Measurements from ENCODE around the gene TNS2. TPM values are rescaled to one million over a fixed set of nuclear protein-coding genes. Genes with fewer than 3 reads are reported as not detected.

Gene TNS2
- total and polyA plus RNA-seq, 4 donors, result 56.7 to 182 (median 105) TPM

- TF ChIP-seq CTCF (IDR thresholded peaks at IDR 0.05; ENCODE audit: control extremely low read depth, extremely low read depth), result no peak
- Histone ChIP-seq H3K9ac (ENCODE audit: insufficient read depth in 1 of 2, low read length in 2 of 2) (peak overlapping the region in 1 of 2 donors; percentile 5), H3K4me1 (ENCODE audit: control insufficient read depth in 5 of 5, insufficient read depth in 5 of 5, low read length in 5 of 5) (peaks cover 8 to 38% (median 26%) of the 10 kb centered on the region in 5 donors), H3K4me3 (no peak overlapping the region), H3K27ac (ENCODE audit: low read depth in 1 of 2, low read length in 1 of 2) (peak overlapping the region in 1 of 2 donors; percentile 49), H3K9me3 (ENCODE audit: control insufficient read depth in 4 of 4, insufficient read depth in 3 of 4, low read length in 3 of 4) (no peaks in the 10 kb centered on the region), H3K27me3 (ENCODE audit: control insufficient read depth in 3 of 3, insufficient read depth in 3 of 3, low read length in 2 of 3) (no peaks in the 10 kb centered on the region), H3K36me3 (ENCODE audit: control insufficient read depth in 4 of 4, insufficient read depth in 4 of 4, low read length in 4 of 4) (peaks cover 7 to 30% (median 20%) of the 10 kb centered on the region in 4 donors)
- 95 to 97% methylated on average over 3 of the region's 3 CpGs for WGBS, 2 donors
- no peak for ATAC-seq (ENCODE audit: insufficient read depth, low FRiP score)
- DNase-seq, result no peak
Measured at GRCh38 chr12:53076461-53076860, 26.6 kb downstream of the TNS2 start.

- 66 to 92% methylated on average over 8 of the region's 8 CpGs for WGBS, 2 donors
- DNase-seq, result peak in 2 of 3 donors; percentile 60 to 69
- H3K36me3 ChIP-seq (ENCODE audit: control insufficient read depth in 4 of 4, insufficient read depth in 4 of 4, low read length in 4 of 4), result peaks cover 7 to 30% (median 20%) of the 10 kb centered on the region in 4 donors
- H3K27me3 ChIP-seq (ENCODE audit: control insufficient read depth in 3 of 3, insufficient read depth in 3 of 3, low read length in 2 of 3), result no peaks in the 10 kb centered on the region
- no peaks in the 10 kb centered on the region for H3K9me3 ChIP-seq (ENCODE audit: control insufficient read depth in 4 of 4, insufficient read depth in 3 of 4, low read length in 3 of 4)
- no peak for ATAC-seq (ENCODE audit: insufficient read depth, low FRiP score)
- H3K4me1 ChIP-seq (ENCODE audit: control insufficient read depth in 5 of 5, insufficient read depth in 5 of 5, low read length in 5 of 5), result peaks cover 4 to 32% (median 22%) of the 10 kb centered on the region in 5 donors
- H3K4me3 ChIP-seq, result no peak overlapping the region
- peak overlapping the region in 1 of 2 donors; percentile 54 for H3K27ac ChIP-seq (ENCODE audit: low read depth in 1 of 2, low read length in 1 of 2)
- no peak overlapping the region for H3K9ac ChIP-seq (ENCODE audit: insufficient read depth in 1 of 2, low read length in 2 of 2)
- TF ChIP-seq CTCF (IDR thresholded peaks at IDR 0.05; ENCODE audit: control extremely low read depth, extremely low read depth), result no peak
Measured at GRCh38 chr12:53077030-53077429, 27.2 kb downstream of the TNS2 start.

- no peak for TF ChIP-seq CTCF (IDR thresholded peaks at IDR 0.05; ENCODE audit: control extremely low read depth, extremely low read depth)
- Histone ChIP-seq H3K4me1 (ENCODE audit: control insufficient read depth in 5 of 5, insufficient read depth in 5 of 5, low read length in 5 of 5) (peaks cover 0 to 23% (median 13%) of the 10 kb centered on the region in 5 donors), H3K27me3 (ENCODE audit: control insufficient read depth in 3 of 3, insufficient read depth in 3 of 3, low read length in 2 of 3) (no peaks in the 10 kb centered on the region), H3K36me3 (ENCODE audit: control insufficient read depth in 4 of 4, insufficient read depth in 4 of 4, low read length in 4 of 4) (peaks cover 7 to 25% (median 17%) of the 10 kb centered on the region in 4 donors), H3K4me3 (peak overlapping the region; percentile 74), H3K9me3 (ENCODE audit: control insufficient read depth in 4 of 4, insufficient read depth in 3 of 4, low read length in 3 of 4) (no peaks in the 10 kb centered on the region), H3K9ac (ENCODE audit: insufficient read depth in 1 of 2, low read length in 2 of 2) (peak overlapping the region; percentile 12 to 66), H3K27ac (ENCODE audit: low read depth in 1 of 2, low read length in 1 of 2) (peak overlapping the region; percentile 62 to 93)
- ATAC-seq (ENCODE audit: insufficient read depth, low FRiP score) (no peak), DNase-seq (no peak)
- 20 to 22% methylated on average over 23 to 25 of the region's 25 CpGs for WGBS, 2 donors
Measured at GRCh38 chr12:53078425-53079225, 28.8 kb downstream of the TNS2 start.
